ENCODE measurements around the gene ERC1. TPM values are rescaled to one million over a fixed set of nuclear protein-coding genes. Genes with fewer than 3 reads are reported as not detected.
A peak's percentile ranks its signal among the peaks of the same experiment; 100 is the strongest.

The ERC1 gene
- total RNA-seq, 1 experiment from 2014 or later = 39.4 TPM

GRCh38 chr12:1167784-1168183 is 176.8 kb downstream of the ERC1 start:
- no peaks in the 10 kb centered on the region for H3K4me1 Mint-ChIP-seq (ENCODE audit: low read depth, unreplicated experiment)
- TF ChIP-seq CTCF (IDR thresholded peaks at IDR 0.05; ENCODE audit: unreplicated experiment) = no peak
- H3K36me3 Mint-ChIP-seq (ENCODE audit: insufficient read depth, unreplicated experiment) = no peaks in the 10 kb centered on the region
- no TSS peak for BruUV-seq (replicated peaks)
- no peak overlapping the region for H3K27ac Mint-ChIP-seq (ENCODE audit: unreplicated experiment)
- no peak for DNase-seq
- no peak overlapping the region for H3K4me3 Mint-ChIP-seq (ENCODE audit: low read depth, unreplicated experiment)
- intact Hi-C loops (cut with micrococcal nuclease; ENCODE audit: unreplicated experiment) = no loop called here
- CTCF ChIA-PET = no interaction called here
- no peaks in the 10 kb centered on the region for H3K27me3 Mint-ChIP-seq (ENCODE audit: unreplicated experiment)
- H3K9me3 Mint-ChIP-seq (ENCODE audit: low read depth, unreplicated experiment) = peaks cover 3% of the 10 kb centered on the region

GRCh38 chr12:1170411-1170810 is 179.4 kb downstream of the ERC1 start:
- H3K27me3 Mint-ChIP-seq (ENCODE audit: unreplicated experiment) = no peaks in the 10 kb centered on the region
- H3K4me3 Mint-ChIP-seq (ENCODE audit: low read depth, unreplicated experiment) = no peak overlapping the region
- CTCF ChIA-PET = no interaction called here
- H3K36me3 Mint-ChIP-seq (ENCODE audit: insufficient read depth, unreplicated experiment) = no peaks in the 10 kb centered on the region
- DNase-seq = no peak
- no peak overlapping the region for H3K27ac Mint-ChIP-seq (ENCODE audit: unreplicated experiment)
- no peaks in the 10 kb centered on the region for H3K4me1 Mint-ChIP-seq (ENCODE audit: low read depth, unreplicated experiment)
- BruUV-seq (replicated peaks) = no TSS peak
- intact Hi-C loops (cut with micrococcal nuclease; ENCODE audit: unreplicated experiment) = no loop called here
- TF ChIP-seq CTCF (IDR thresholded peaks at IDR 0.05; ENCODE audit: unreplicated experiment) = no peak
- peaks cover 3% of the 10 kb centered on the region for H3K9me3 Mint-ChIP-seq (ENCODE audit: low read depth, unreplicated experiment)

- H3K27me3 Mint-ChIP-seq (ENCODE audit: unreplicated experiment) = no peaks in the 10 kb centered on the region
- TF ChIP-seq CTCF (IDR thresholded peaks at IDR 0.05; ENCODE audit: unreplicated experiment) = no peak
- no peak overlapping the region for H3K27ac Mint-ChIP-seq (ENCODE audit: unreplicated experiment)
- H3K36me3 Mint-ChIP-seq (ENCODE audit: insufficient read depth, unreplicated experiment) = peaks cover 4% of the 10 kb centered on the region
- no peaks in the 10 kb centered on the region for H3K9me3 Mint-ChIP-seq (ENCODE audit: low read depth, unreplicated experiment)
- CTCF ChIA-PET = interaction anchor here (1.5 to 1.7 kb wide), 2 partner anchors 15 to 42 kb away, joined by 3 to 6 read pairs; no protein-coding TSS in a partner anchor
- H3K4me3 Mint-ChIP-seq (ENCODE audit: low read depth, unreplicated experiment) = no peak overlapping the region
- intact Hi-C loops (cut with micrococcal nuclease; ENCODE audit: unreplicated experiment) = no loop called here
- no peaks in the 10 kb centered on the region for H3K4me1 Mint-ChIP-seq (ENCODE audit: low read depth, unreplicated experiment)
- peak; percentile 2 for DNase-seq
- BruUV-seq (replicated peaks) = no TSS peak
Observed at GRCh38 chr12:1171657-1172408, 180.8 kb downstream of the ERC1 start.

GRCh38 chr12:1173781-1174617 is 183.0 kb downstream of the ERC1 start:
- Mint-ChIP-seq H3K4me3 (ENCODE audit: low read depth, unreplicated experiment) (no peak overlapping the region), H3K4me1 (ENCODE audit: low read depth, unreplicated experiment) (no peaks in the 10 kb centered on the region), H3K27me3 (ENCODE audit: unreplicated experiment) (no peaks in the 10 kb centered on the region), H3K27ac (ENCODE audit: unreplicated experiment) (no peak overlapping the region), H3K9me3 (ENCODE audit: low read depth, unreplicated experiment) (no peaks in the 10 kb centered on the region), H3K36me3 (ENCODE audit: insufficient read depth, unreplicated experiment) (peaks cover 4% of the 10 kb centered on the region)
- no peak for DNase-seq
- no peak for TF ChIP-seq CTCF (IDR thresholded peaks at IDR 0.05; ENCODE audit: unreplicated experiment)
- CTCF ChIA-PET = interaction anchor here (0.6 kb wide), 1 partner anchor 8 kb away, joined by 3 read pairs; no protein-coding TSS in a partner anchor
- BruUV-seq (replicated peaks) = no TSS peak
- intact Hi-C loops (cut with micrococcal nuclease; ENCODE audit: unreplicated experiment) = no loop called here
